H1 (cell line): ENCODE results near the gene TMEM106C. TPM values are rescaled to one million over a fixed set of nuclear protein-coding genes. Genes with fewer than 3 reads are reported as not detected.

Experiments used
- BCL11A ChIP-seq, 2 experiments: IDR thresholded peaks; one replicate each; pipeline ENCODE4 v1.6.1; 2011; ENCODE audit warnings: low read depth in 2 of 2, low read length in 2 of 2, mild to moderate bottlenecking in 2 of 2
- polyA plus RNA-seq, 7 experiments: library from polyadenylated mRNA; depleted of rRNA in 3 of 7; stranded (reverse) in 5 of 7; unstranded in 2 of 7; fragments of >200 nt in 5 of 7; fragments of 200-250 nt in 2 of 7; gene quantifications; 1 replicate in 5 of 7; 2 replicates in 1 of 7; 4 replicates in 1 of 7; pipeline versions ENCODE4 v1.2.1 to v1.2.3, GENCODE V29; 2011 to 2013; ENCODE audit warnings: missing spikeins in 2 of 7, mixed read lengths in 2 of 7
- total RNA-seq: library from RNA; stranded (reverse); fragmentation: NEBNext Ultra II Directional; extraction: Animal tissue kit (Norgen Biotek cat#: 25700); gene quantifications from 2 replicates; pipeline ENCODE4 v1.2.1, GENCODE V29; 2021

Gene TMEM106C
- total and polyA plus RNA-seq, 2 of the 8 experiments (the other 6 are each of a cell fraction or from before 2014, with no cell fraction given), result 36.6 to 45.3 TPM

- no peak for TF ChIP-seq BCL11A (IDR thresholded peaks at IDR 0.05; ENCODE audit: low read depth in 2 of 2, low read length in 2 of 2)
Measured at GRCh38 chr12:48005001-48005749, 41.8 kb downstream of the TMEM106C start (continued).
